Measurements from ENCODE around the gene BRME1.

DNA sequence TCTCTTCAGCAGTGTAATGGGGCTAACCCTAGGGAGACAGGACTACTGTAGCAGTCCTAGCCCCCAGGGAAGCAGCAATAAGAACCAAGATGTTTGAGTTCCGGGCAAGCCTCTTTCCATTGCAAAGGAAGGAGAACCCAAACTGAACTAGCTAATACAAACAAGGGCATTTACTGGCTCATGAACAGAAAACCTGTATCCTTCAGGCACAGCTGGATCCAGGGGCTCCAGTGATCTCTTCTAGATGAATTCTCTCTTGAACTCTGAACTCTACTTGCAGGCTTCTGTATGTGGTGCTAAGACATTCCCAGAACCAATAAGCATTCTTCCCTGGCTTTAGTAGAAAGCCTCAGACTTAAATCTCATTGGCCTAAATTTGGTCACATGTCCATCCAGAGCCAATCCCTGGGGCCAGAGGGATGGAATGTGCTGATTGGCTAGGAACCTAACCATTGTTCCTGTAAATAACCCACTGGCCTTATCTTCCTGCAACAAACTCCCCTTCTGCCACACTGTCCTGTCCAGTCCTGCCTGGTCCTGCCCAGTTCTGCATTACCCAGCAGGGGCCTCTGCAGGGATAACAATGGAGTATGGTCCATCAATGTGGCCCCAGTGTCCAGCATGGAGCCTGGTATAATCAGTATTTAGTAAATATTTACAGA lies 36.2 kb upstream of the BRME1 start:
- TF ChIP-seq POLR2A (IDR thresholded peaks at IDR 0.05; ENCODE audit: borderline replicate concordance, extremely low read depth, insufficient read depth, insufficient read length) (no peak), EZH2 (IDR thresholded peaks at IDR 0.05) (no peak), YY1 (IDR thresholded peaks at IDR 0.05; ENCODE audit: extremely low read depth, insufficient replicate concordance, low read depth, low read length) (no peak), POLR2AphosphoS5 (IDR thresholded peaks at IDR 0.05; ENCODE audit: low read depth, low read length) (no peak), EGR1 (IDR thresholded peaks at IDR 0.05; ENCODE audit: low read depth) (no peak), RAD21 (IDR thresholded peaks at IDR 0.05; ENCODE audit: low read depth) (no peak), JUND (IDR thresholded peaks at IDR 0.05) (no peak), ZFX (IDR thresholded peaks at IDR 0.05) (no peak)
- TF ChIP-seq, protein P1, sequence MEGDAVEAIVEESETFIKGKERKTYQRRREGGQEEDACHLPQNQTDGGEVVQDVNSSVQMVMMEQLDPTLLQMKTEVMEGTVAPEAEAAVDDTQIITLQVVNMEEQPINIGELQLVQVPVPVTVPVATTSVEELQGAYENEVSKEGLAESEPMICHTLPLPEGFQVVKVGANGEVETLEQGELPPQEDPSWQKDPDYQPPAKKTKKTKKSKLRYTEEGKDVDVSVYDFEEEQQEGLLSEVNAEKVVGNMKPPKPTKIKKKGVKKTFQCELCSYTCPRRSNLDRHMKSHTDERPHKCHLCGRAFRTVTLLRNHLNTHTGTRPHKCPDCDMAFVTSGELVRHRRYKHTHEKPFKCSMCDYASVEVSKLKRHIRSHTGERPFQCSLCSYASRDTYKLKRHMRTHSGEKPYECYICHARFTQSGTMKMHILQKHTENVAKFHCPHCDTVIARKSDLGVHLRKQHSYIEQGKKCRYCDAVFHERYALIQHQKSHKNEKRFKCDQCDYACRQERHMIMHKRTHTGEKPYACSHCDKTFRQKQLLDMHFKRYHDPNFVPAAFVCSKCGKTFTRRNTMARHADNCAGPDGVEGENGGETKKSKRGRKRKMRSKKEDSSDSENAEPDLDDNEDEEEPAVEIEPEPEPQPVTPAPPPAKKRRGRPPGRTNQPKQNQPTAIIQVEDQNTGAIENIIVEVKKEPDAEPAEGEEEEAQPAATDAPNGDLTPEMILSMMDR (IDR thresholded peaks at IDR 0.05 in 2 of 3, conservative IDR thresholded peaks at IDR 0.05 in 1 of 3; ENCODE audit: borderline replicate concordance in 1 of 3, insufficient read depth in 1 of 3, low read depth in 2 of 3, low read length in 2 of 3): no peak
- TF ChIP-seq, protein P2, sequence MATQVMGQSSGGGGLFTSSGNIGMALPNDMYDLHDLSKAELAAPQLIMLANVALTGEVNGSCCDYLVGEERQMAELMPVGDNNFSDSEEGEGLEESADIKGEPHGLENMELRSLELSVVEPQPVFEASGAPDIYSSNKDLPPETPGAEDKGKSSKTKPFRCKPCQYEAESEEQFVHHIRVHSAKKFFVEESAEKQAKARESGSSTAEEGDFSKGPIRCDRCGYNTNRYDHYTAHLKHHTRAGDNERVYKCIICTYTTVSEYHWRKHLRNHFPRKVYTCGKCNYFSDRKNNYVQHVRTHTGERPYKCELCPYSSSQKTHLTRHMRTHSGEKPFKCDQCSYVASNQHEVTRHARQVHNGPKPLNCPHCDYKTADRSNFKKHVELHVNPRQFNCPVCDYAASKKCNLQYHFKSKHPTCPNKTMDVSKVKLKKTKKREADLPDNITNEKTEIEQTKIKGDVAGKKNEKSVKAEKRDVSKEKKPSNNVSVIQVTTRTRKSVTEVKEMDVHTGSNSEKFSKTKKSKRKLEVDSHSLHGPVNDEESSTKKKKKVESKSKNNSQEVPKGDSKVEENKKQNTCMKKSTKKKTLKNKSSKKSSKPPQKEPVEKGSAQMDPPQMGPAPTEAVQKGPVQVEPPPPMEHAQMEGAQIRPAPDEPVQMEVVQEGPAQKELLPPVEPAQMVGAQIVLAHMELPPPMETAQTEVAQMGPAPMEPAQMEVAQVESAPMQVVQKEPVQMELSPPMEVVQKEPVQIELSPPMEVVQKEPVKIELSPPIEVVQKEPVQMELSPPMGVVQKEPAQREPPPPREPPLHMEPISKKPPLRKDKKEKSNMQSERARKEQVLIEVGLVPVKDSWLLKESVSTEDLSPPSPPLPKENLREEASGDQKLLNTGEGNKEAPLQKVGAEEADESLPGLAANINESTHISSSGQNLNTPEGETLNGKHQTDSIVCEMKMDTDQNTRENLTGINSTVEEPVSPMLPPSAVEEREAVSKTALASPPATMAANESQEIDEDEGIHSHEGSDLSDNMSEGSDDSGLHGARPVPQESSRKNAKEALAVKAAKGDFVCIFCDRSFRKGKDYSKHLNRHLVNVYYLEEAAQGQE (IDR thresholded peaks at IDR 0.05; ENCODE audit: low read depth): no peak
